IMR-90 (cell line): ENCODE measurements around the gene ERGIC1. TPM values are rescaled to one million over a fixed set of nuclear protein-coding genes. Genes with fewer than 3 reads are reported as not detected.

Experiments used
- ATAC-seq: fragments of 200-7000 bp; cut with Tn5 transposase; 2 replicates; pipeline ENCODE4 v1.9.1; 2020; ENCODE audit warnings: low read depth, mild to moderate bottlenecking, moderate library complexity
- BruUV-seq: library from RNA; stranded (reverse); fragments of 400-500 nt; replicated peaks from 2 replicates; lab custom pipeline; 2021; lab: Mats Ljungman, UMichigan
- CTCF ChIA-PET: fragments of 300-600 bp; formaldehyde crosslinking; extraction: SDS; loops from one replicate; lab custom pipeline; 2021; ENCODE audit warnings: antibody characterized with exemption; lab: Yijun Ruan, JAX
- POLR2A ChIA-PET: fragments of 300-600 bp; sonication (Branson Sonifier 250); formaldehyde crosslinking; loops from one replicate; lab custom pipeline; 2022; ENCODE audit warnings: antibody characterized with exemption; ENCODE audit not compliant: unreplicated experiment; lab: Charles Lee
- DNase-seq: peaks from one replicate; pipeline ENCODE4 v3.0.0; 2013
- H2AFZ ChIP-seq: replicated peaks from 2 replicates; pipeline ENCODE3; 2013; ENCODE audit warnings: low read length, mild to moderate bottlenecking; ENCODE audit not compliant: poor library complexity
- H2AK5ac ChIP-seq: 2 replicates; pipeline ENCODE4 v1.6.1; 2013; ENCODE audit warnings: low read depth, low read length, inconsistent platforms
- H2AK9ac ChIP-seq: replicated peaks from 2 replicates; pipeline ENCODE3; 2013; ENCODE audit warnings: mild to moderate bottlenecking, low read depth, low read length, moderate library complexity; ENCODE audit not compliant: poor library complexity
- H2BK120ac ChIP-seq: 2 replicates; pipeline ENCODE4 v1.6.1; 2013; ENCODE audit warnings: low read depth, low read length, inconsistent platforms
- H2BK15ac ChIP-seq: 3 replicates; pipeline ENCODE4 v1.6.1; 2013; ENCODE audit warnings: low read depth, low read length, inconsistent platforms
- H2BK20ac ChIP-seq: 2 replicates; pipeline ENCODE4 v1.6.1; 2013; ENCODE audit warnings: low read depth, mild to moderate bottlenecking, inconsistent platforms, low read length, moderate library complexity
- H2BK5ac ChIP-seq: 2 replicates; pipeline ENCODE4 v1.6.1; 2013; ENCODE audit warnings: mild to moderate bottlenecking, low read depth, low read length, inconsistent platforms; ENCODE audit not compliant: poor library complexity, severe bottlenecking
- H3K14ac ChIP-seq: replicated peaks from 2 replicates; pipeline ENCODE4 v1.6.1; 2013; ENCODE audit warnings: low read depth, low read length, inconsistent platforms
- H3K18ac ChIP-seq: 2 replicates; pipeline ENCODE4 v1.6.1; 2013; ENCODE audit warnings: low read depth, low read length, control low read depth
- H3K23ac ChIP-seq: 2 replicates; pipeline ENCODE4 v1.6.1; 2013; ENCODE audit warnings: low read depth, low read length, inconsistent platforms
- H3K27ac ChIP-seq: 2 replicates; pipeline ENCODE4 v1.5.1; 2013; ENCODE audit warnings: mild to moderate bottlenecking, control low read depth, low read length; ENCODE audit not compliant: insufficient read depth
- H3K27me3 ChIP-seq: 2 replicates; pipeline ENCODE4 v1.6.1; 2013; ENCODE audit warnings: low read length; ENCODE audit not compliant: control insufficient read depth, insufficient read depth
- H3K36me3 ChIP-seq: 2 replicates; pipeline ENCODE4 v1.6.1; 2013; ENCODE audit warnings: low read length, mixed read lengths; ENCODE audit not compliant: control insufficient read depth, insufficient read depth
- H3K4ac ChIP-seq: 2 replicates; pipeline ENCODE4 v1.6.1; 2013; ENCODE audit warnings: low read depth, low read length, inconsistent platforms
- H3K4me1 ChIP-seq: 2 replicates; pipeline ENCODE4 v1.6.1; 2013; ENCODE audit warnings: low read length, mixed read lengths; ENCODE audit not compliant: control insufficient read depth, insufficient read depth
- H3K4me2 ChIP-seq: 2 replicates; pipeline ENCODE4 v1.6.1; 2013; ENCODE audit warnings: low read depth, mild to moderate bottlenecking, control low read depth, low read length, moderate library complexity
- H3K4me3 ChIP-seq: 2 replicates; pipeline ENCODE4 v1.5.1; 2013; ENCODE audit warnings: low read depth, mild to moderate bottlenecking, control low read depth, low read length, moderate library complexity; ENCODE audit not compliant: insufficient read depth
- H3K56ac ChIP-seq: 2 replicates; pipeline ENCODE4 v1.6.1; 2013; ENCODE audit warnings: low read length, inconsistent platforms; ENCODE audit not compliant: insufficient read depth; ENCODE audit errors: extremely low read depth
- H3K79me1 ChIP-seq, 2 experiments: 2 replicates each; pipeline ENCODE4 v1.6.1; 2013; ENCODE audit warnings: low read length in 2 of 2, inconsistent platforms in 1 of 2, low read depth in 1 of 2
- H3K9ac ChIP-seq: 2 replicates; pipeline ENCODE4 v1.6.1; 2013; ENCODE audit warnings: low read depth, low read length, control low read depth
- H3K9me1 ChIP-seq: 2 replicates; pipeline ENCODE4 v1.6.1; 2013; ENCODE audit warnings: low read length, inconsistent platforms; ENCODE audit not compliant: insufficient read depth
- H3K9me3 ChIP-seq: 2 replicates; pipeline ENCODE4 v1.6.1; 2013; ENCODE audit warnings: low read length; ENCODE audit not compliant: control insufficient read depth, insufficient read depth
- H4K20me1 ChIP-seq: 2 replicates; pipeline ENCODE4 v1.6.1; 2013; ENCODE audit warnings: low read length, inconsistent platforms; ENCODE audit not compliant: insufficient read depth
- H4K5ac ChIP-seq: 2 replicates; pipeline ENCODE4 v1.6.1; 2013; ENCODE audit warnings: mild to moderate bottlenecking, low read depth, low read length, control low read depth
- H4K8ac ChIP-seq, 2 experiments: 2 replicates each; pipeline ENCODE4 v1.6.1; 2013; ENCODE audit warnings: low read depth in 2 of 2, low read length in 2 of 2, control low read depth in 1 of 2, inconsistent platforms in 1 of 2
- H4K91ac ChIP-seq: 2 replicates; pipeline ENCODE4 v1.6.1; 2013; ENCODE audit warnings: low read depth, low read length, inconsistent platforms; ENCODE audit not compliant: insufficient read depth
- BHLHE40 ChIP-seq: fragments of 150-350 bp; IDR thresholded peaks from 2 replicates; pipeline ENCODE4 v1.6.1; 2016; ENCODE audit warnings: mild to moderate bottlenecking, low read depth, low read length
- CEBPB ChIP-seq: IDR thresholded peaks from 2 replicates; pipeline ENCODE4 v1.6.1; 2012; ENCODE audit warnings: low read depth, low read length, improper control_type of control experiment
- CHD1 ChIP-seq: IDR thresholded peaks from 2 replicates; pipeline ENCODE4 v1.6.1; 2012; ENCODE audit warnings: low read depth, low read length, improper control_type of control experiment
- FOS ChIP-seq: fragments of 150-350 bp; IDR thresholded peaks from 2 replicates; pipeline ENCODE4 v1.6.1; 2016; ENCODE audit warnings: low read depth, low read length
- MAFK ChIP-seq: IDR thresholded peaks from 2 replicates; pipeline ENCODE4 v1.6.1; 2012; ENCODE audit warnings: low read depth, low read length, improper control_type of control experiment
- MXI1 ChIP-seq: IDR thresholded peaks from 2 replicates; pipeline ENCODE4 v1.6.1; 2012; ENCODE audit warnings: low read depth, mild to moderate bottlenecking, low read length, moderate library complexity, borderline replicate concordance
- NFE2L2 ChIP-seq: fragments of 150-350 bp; IDR thresholded peaks from 2 replicates; pipeline ENCODE4 v1.6.1; 2016; ENCODE audit warnings: low read depth, mild to moderate bottlenecking, low read length
- POLR2A ChIP-seq: IDR thresholded peaks from 2 replicates; pipeline ENCODE4 v1.6.1; 2012; ENCODE audit warnings: mild to moderate bottlenecking, low read depth, low read length
- RAD21 ChIP-seq: IDR thresholded peaks from 2 replicates; pipeline ENCODE4 v1.6.1; 2012; ENCODE audit warnings: low read length, improper control_type of control experiment
- RCOR1 ChIP-seq: IDR thresholded peaks from 2 replicates; pipeline ENCODE4 v1.6.1; 2012; ENCODE audit warnings: mild to moderate bottlenecking, low read length, improper control_type of control experiment; ENCODE audit not compliant: insufficient replicate concordance
- RFX5 ChIP-seq: IDR thresholded peaks from 2 replicates; pipeline ENCODE4 v1.8.0; 2012; ENCODE audit warnings: low read depth, mild to moderate bottlenecking, low read length, moderate library complexity
- SMC3 ChIP-seq: fragments of 150-350 bp; IDR thresholded peaks from 2 replicates; pipeline ENCODE4 v1.6.1; 2016; ENCODE audit warnings: low read depth, mild to moderate bottlenecking, antibody characterized with exemption, low read length, moderate library complexity
- WGBS, 2 experiments: methylation state at CpG; one replicate each; pipeline versions ENCODE4 v1.1.5 to v1.1.7; 2013; ENCODE audit warnings: missing lambda C conversion rate in 2 of 2; ENCODE audit not compliant: insufficient read length in 1 of 2; ENCODE audit errors: extremely low coverage in 2 of 2; 5-methylcytosine and 5-hydroxymethylcytosine counted together
- dilution Hi-C: fragments of 300-500 bp; cut with HindIII; formaldehyde crosslinking; loops from one replicate; pipeline ENCODE4 v1.14.3; 2018; ENCODE audit warnings: low sequenced_read_pairs; ENCODE audit not compliant: unreplicated experiment
- in situ Hi-C: fragments of 300-500 bp; cut with MboI; formaldehyde crosslinking; loops from 3 replicates; pipeline ENCODE4 v1.14.3; 2019; ENCODE audit warnings: low sequenced_read_pairs, inconsistent platforms, mixed read lengths
- intact Hi-C: fragments of 100-400 bp; cut with micrococcal nuclease; formaldehyde crosslinking; loops from 2 replicates; pipeline ENCODE4 v1.10.0; 2022
- polyA plus RNA-seq, 3 experiments: library from polyadenylated mRNA; depleted of rRNA; stranded (reverse); fragments of >200 nt; gene quantifications; 2 replicates each; pipeline ENCODE4 v1.2.3, GENCODE V29; 2012; ENCODE audit warnings: low replicate concordance in 1 of 3
- total RNA-seq: library from RNA; depleted of rRNA; stranded (reverse); fragments of >200 nt; gene quantifications from 2 replicates; pipeline ENCODE4 v1.2.3, GENCODE V29; 2012
- TF ChIP-seq, protein P1 (sequence below): conservative IDR thresholded peaks from 2 replicates; pipeline ENCODE4 v1.5.1; 2012; ENCODE audit warnings: mild to moderate bottlenecking, low read depth, low read length, improper control_type of control experiment
- TF ChIP-seq, protein P2 (sequence below): fragments of 150-350 bp; IDR thresholded peaks from 2 replicates; pipeline ENCODE4 v1.6.1; 2016; ENCODE audit warnings: low read depth, mild to moderate bottlenecking, low read length, moderate library complexity, borderline replicate concordance

ERGIC1 gene
- total and polyA plus RNA-seq, 2 of the 4 experiments (the other 2 are of a cell fraction) = 134 to 192 TPM

DNA sequence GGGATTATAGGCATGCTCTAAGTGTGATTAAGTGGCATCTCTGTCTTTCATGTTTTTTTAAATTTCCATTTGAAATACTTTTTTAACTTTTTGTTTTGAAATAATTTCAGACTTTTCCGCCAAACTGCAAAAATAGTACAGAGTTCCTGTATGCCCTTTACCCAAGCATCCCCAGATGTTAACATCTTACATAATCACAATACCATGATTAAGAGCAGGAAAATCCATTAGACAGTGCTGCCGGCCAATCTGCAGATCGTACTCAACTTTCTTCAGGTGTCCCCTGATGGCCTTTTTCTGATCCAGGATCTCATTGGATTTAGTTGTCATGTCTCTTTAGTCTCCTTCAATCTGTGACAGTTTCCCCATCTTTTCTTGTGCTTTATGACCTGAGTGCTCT, 49.0 kb downstream of the ERGIC1 start:
- Histone ChIP-seq H4K8ac (peak overlapping the region in 1 of 2 experiments; percentile 9; a peak in 1 of 4 replicates), H3K27ac (no peak overlapping the region)
- intact Hi-C loops = no loop called here

More for the DNA sequence above, 49.0 kb downstream of the ERGIC1 start:
- Histone ChIP-seq H3K4me1 (peaks cover 38% of the 10 kb centered on the region), H2AFZ (no peak overlapping the region), H4K5ac (no peak overlapping the region; the same call in 1 of the 2 replicates), H3K4me2 (no peak overlapping the region), H3K9ac (no peak overlapping the region), H3K9me1 (peaks cover 44% of the 10 kb centered on the region), H3K4ac (no peak overlapping the region), H3K36me3 (peaks cover 12% of the 10 kb centered on the region), H2BK15ac (no peak overlapping the region), H3K18ac (no peak overlapping the region), H3K23ac (no peak overlapping the region), H2BK5ac (no peak overlapping the region), H3K27me3 (no peaks in the 10 kb centered on the region), H3K14ac (no peak overlapping the region), H3K4me3 (no peak overlapping the region), H3K56ac (no peak overlapping the region), H2BK20ac (no peak overlapping the region), H3K79me1 (peaks cover 44 to 92% of the 10 kb centered on the region in 2 experiments), H2AK9ac (no peak overlapping the region), H2BK120ac (peak overlapping the region; percentile 53; the same call in 1 of the 2 replicates), H4K20me1 (no peaks in the 10 kb centered on the region), H3K9me3 (peaks cover 2% of the 10 kb centered on the region; the same call in 1 of the 2 replicates), H2AK5ac (no peak overlapping the region; the same call in 1 of the 2 replicates), H4K91ac (no peak overlapping the region)
- POLR2A ChIA-PET = no interaction called here
- no peak for DNase-seq
- in situ Hi-C loops (no loop called here), dilution Hi-C loops (no loop called here)
- CTCF ChIA-PET = no interaction called here
- BruUV-seq = no TSS peak
- no peak for ATAC-seq
- TF ChIP-seq CEBPB (no peak), FOS (no peak), MAFK (no peak), RCOR1 (no peak), SMC3 (no peak), BHLHE40 (no peak), CHD1 (no peak), MXI1 (no peak), RAD21 (no peak), RFX5 (no peak), NFE2L2 (no peak), POLR2A (no peak)
- TF ChIP-seq, protein P1, sequence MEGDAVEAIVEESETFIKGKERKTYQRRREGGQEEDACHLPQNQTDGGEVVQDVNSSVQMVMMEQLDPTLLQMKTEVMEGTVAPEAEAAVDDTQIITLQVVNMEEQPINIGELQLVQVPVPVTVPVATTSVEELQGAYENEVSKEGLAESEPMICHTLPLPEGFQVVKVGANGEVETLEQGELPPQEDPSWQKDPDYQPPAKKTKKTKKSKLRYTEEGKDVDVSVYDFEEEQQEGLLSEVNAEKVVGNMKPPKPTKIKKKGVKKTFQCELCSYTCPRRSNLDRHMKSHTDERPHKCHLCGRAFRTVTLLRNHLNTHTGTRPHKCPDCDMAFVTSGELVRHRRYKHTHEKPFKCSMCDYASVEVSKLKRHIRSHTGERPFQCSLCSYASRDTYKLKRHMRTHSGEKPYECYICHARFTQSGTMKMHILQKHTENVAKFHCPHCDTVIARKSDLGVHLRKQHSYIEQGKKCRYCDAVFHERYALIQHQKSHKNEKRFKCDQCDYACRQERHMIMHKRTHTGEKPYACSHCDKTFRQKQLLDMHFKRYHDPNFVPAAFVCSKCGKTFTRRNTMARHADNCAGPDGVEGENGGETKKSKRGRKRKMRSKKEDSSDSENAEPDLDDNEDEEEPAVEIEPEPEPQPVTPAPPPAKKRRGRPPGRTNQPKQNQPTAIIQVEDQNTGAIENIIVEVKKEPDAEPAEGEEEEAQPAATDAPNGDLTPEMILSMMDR = no peak
- TF ChIP-seq, protein P2, sequence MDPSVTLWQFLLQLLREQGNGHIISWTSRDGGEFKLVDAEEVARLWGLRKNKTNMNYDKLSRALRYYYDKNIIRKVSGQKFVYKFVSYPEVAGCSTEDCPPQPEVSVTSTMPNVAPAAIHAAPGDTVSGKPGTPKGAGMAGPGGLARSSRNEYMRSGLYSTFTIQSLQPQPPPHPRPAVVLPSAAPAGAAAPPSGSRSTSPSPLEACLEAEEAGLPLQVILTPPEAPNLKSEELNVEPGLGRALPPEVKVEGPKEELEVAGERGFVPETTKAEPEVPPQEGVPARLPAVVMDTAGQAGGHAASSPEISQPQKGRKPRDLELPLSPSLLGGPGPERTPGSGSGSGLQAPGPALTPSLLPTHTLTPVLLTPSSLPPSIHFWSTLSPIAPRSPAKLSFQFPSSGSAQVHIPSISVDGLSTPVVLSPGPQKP = no peak
- WGBS, 2 experiments = 94% methylated on average over 3 of the region's 3 CpGs; no CpG with 5 or more reads in 1 of the 2 experiments
